ENCODE data around the gene PRDM16. TPM values are rescaled to one million over a fixed set of nuclear protein-coding genes. Genes with fewer than 3 reads are reported as not detected.

Gene PRDM16
- total RNA-seq, 1 experiment from 2014 or later = 0.09 TPM

DNA sequence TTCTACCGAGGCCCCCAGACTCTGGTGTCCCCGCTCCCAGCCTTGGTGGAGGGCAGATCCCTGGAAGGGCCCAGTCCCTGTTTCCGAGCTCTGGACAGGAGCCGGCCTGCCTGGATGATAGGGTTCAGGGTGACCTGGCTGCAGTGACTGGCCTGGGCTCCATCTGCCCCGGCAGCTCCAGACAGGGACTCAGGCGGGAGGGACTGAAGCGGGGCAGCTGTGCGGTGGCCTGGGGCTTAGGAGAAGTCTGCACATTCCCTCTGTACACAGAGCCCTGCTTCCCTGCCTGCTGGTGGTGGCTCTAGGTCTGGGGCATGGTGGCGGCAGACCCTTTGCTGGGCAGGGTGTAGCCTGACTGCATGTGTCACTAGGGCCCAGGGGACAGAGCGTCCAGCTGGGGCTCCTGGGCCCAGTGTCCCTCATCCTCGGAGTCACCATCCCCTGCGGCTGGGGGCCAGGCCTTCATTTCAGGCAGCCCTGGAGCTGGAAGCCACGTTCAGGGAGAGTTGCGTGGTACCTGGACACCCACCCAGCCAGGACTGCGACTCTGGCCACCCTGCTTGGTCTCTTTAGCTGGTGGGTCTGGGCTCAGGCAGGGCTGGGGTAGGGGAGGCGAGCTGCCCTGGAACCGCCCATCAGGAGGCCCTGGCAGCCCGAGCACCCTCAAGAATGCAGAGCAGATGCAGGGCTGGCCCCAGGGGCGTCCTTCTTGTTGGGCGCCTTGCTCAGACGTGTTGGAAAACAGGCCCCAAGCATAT, 395.1 kb downstream of the PRDM16 start:
- H3K36me3 Mint-ChIP-seq (ENCODE audit: insufficient read depth, unreplicated experiment) = peaks cover 21% of the 10 kb centered on the region
- H3K9me3 Mint-ChIP-seq (ENCODE audit: low read depth, unreplicated experiment) = no peaks in the 10 kb centered on the region
- no peak overlapping the region for H3K27ac Mint-ChIP-seq (ENCODE audit: unreplicated experiment)
- H3K27me3 Mint-ChIP-seq (ENCODE audit: unreplicated experiment) = no peaks in the 10 kb centered on the region
- no peak for DNase-seq
- H3K4me3 Mint-ChIP-seq (ENCODE audit: low read depth, unreplicated experiment) = no peak overlapping the region
- CTCF ChIA-PET = no interaction called here
- intact Hi-C loops (cut with micrococcal nuclease; ENCODE audit: unreplicated experiment) = no loop called here
- TF ChIP-seq, protein P1, sequence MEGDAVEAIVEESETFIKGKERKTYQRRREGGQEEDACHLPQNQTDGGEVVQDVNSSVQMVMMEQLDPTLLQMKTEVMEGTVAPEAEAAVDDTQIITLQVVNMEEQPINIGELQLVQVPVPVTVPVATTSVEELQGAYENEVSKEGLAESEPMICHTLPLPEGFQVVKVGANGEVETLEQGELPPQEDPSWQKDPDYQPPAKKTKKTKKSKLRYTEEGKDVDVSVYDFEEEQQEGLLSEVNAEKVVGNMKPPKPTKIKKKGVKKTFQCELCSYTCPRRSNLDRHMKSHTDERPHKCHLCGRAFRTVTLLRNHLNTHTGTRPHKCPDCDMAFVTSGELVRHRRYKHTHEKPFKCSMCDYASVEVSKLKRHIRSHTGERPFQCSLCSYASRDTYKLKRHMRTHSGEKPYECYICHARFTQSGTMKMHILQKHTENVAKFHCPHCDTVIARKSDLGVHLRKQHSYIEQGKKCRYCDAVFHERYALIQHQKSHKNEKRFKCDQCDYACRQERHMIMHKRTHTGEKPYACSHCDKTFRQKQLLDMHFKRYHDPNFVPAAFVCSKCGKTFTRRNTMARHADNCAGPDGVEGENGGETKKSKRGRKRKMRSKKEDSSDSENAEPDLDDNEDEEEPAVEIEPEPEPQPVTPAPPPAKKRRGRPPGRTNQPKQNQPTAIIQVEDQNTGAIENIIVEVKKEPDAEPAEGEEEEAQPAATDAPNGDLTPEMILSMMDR (IDR thresholded peaks at IDR 0.05; ENCODE audit: unreplicated experiment) = no peak
- peaks cover 20% of the 10 kb centered on the region for H3K4me1 Mint-ChIP-seq (ENCODE audit: low read depth, unreplicated experiment)
- no TSS peak for BruUV-seq (replicated peaks)

GRCh38 chr1:3464649-3465025, 395.6 kb downstream of the PRDM16 start:
- Mint-ChIP-seq H3K27ac (ENCODE audit: unreplicated experiment) (no peak overlapping the region), H3K9me3 (ENCODE audit: low read depth, unreplicated experiment) (no peaks in the 10 kb centered on the region), H3K27me3 (ENCODE audit: unreplicated experiment) (no peaks in the 10 kb centered on the region), H3K4me3 (ENCODE audit: low read depth, unreplicated experiment) (no peak overlapping the region), H3K4me1 (ENCODE audit: low read depth, unreplicated experiment) (peaks cover 14% of the 10 kb centered on the region), H3K36me3 (ENCODE audit: insufficient read depth, unreplicated experiment) (peaks cover 21% of the 10 kb centered on the region)
- no peak for DNase-seq
- no TSS peak for BruUV-seq (replicated peaks)
- CTCF ChIA-PET = no interaction called here
- intact Hi-C loops (cut with micrococcal nuclease; ENCODE audit: unreplicated experiment) = no loop called here
- TF ChIP-seq, protein P1 (IDR thresholded peaks at IDR 0.05; ENCODE audit: unreplicated experiment) = no peak

DNA sequence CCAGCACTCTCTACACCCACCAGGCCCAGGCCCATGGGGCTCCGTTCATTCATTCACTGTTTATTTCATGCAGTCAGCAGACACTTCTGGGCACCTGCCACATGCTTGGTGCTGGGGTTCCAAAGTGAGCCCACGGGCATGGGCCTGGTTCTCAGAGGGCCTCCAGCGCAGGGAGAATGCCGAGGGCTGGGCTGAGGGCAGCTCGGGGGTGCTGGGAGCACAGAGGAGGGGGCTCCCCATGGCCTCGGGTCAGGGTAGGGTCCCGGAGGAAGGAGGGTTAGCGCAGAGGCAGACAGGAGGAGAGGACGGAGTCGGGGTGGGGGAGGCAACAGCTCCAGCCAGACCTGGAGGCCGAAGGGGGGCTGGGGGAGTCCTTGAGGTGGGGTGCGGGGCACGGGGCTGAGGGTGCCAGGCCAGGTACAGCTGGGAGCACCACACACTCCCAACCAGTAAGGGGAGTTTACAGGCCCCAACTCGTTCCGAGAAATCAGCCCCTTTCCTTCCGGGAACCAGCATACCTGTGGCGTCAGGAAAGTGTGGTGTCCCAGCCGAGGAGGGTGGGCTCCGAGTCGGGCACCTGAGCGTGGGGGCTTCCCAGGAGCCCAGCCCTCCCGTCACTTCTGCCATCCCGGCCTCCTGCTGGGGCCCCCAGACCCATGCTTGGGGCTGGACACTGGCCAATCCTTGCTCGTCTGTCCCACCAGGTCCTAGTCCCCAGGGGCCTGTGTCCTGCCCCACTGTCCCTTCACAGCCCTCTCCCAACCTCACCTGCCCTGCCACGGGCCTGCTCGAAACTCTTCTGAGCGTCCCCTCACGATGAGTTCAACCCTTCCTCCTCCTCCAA, 396.3 kb downstream of the PRDM16 start:
- no TSS peak for BruUV-seq (replicated peaks)
- no peak overlapping the region for H3K27ac Mint-ChIP-seq (ENCODE audit: unreplicated experiment)
- H3K36me3 Mint-ChIP-seq (ENCODE audit: insufficient read depth, unreplicated experiment) = peaks cover 20% of the 10 kb centered on the region
- CTCF ChIA-PET = no interaction called here
- no peaks in the 10 kb centered on the region for H3K9me3 Mint-ChIP-seq (ENCODE audit: low read depth, unreplicated experiment)
- TF ChIP-seq, protein P1 (IDR thresholded peaks at IDR 0.05; ENCODE audit: unreplicated experiment) = no peak
- no peak overlapping the region for H3K4me3 Mint-ChIP-seq (ENCODE audit: low read depth, unreplicated experiment)
- no peaks in the 10 kb centered on the region for H3K27me3 Mint-ChIP-seq (ENCODE audit: unreplicated experiment)
- intact Hi-C loops (cut with micrococcal nuclease; ENCODE audit: unreplicated experiment) = no loop called here
- DNase-seq = no peak
- peaks cover 7% of the 10 kb centered on the region for H3K4me1 Mint-ChIP-seq (ENCODE audit: low read depth, unreplicated experiment)

- Mint-ChIP-seq H3K27me3 (ENCODE audit: unreplicated experiment) (no peaks in the 10 kb centered on the region), H3K27ac (ENCODE audit: unreplicated experiment) (no peak overlapping the region), H3K36me3 (ENCODE audit: insufficient read depth, unreplicated experiment) (peaks cover 18% of the 10 kb centered on the region), H3K4me1 (ENCODE audit: low read depth, unreplicated experiment) (peaks cover under 1% of the 10 kb centered on the region), H3K4me3 (ENCODE audit: low read depth, unreplicated experiment) (no peak overlapping the region), H3K9me3 (ENCODE audit: low read depth, unreplicated experiment) (no peaks in the 10 kb centered on the region)
- no peak for DNase-seq
- TF ChIP-seq, protein P1 (IDR thresholded peaks at IDR 0.05; ENCODE audit: unreplicated experiment) = no peak
- no TSS peak for BruUV-seq (replicated peaks)
- intact Hi-C loops (cut with micrococcal nuclease; ENCODE audit: unreplicated experiment) = no loop called here
- CTCF ChIA-PET = interaction anchor here (0.6 kb wide), 1 partner anchor 1461 kb away, joined by 3 read pairs; no protein-coding TSS in a partner anchor
Measured at GRCh38 chr1:3465935-3466321, 396.9 kb downstream of the PRDM16 start.
